ENCODE results near the gene EID2B.

GRCh38 chr19:39497996-39498797, 34.5 kb downstream of the EID2B start:
- TF ChIP-seq GABPA (IDR thresholded peaks at IDR 0.05; ENCODE audit: low read depth) (no peak), CTCF (IDR thresholded peaks at IDR 0.05; ENCODE audit: insufficient read depth, low read length) (no peak), REST (IDR thresholded peaks at IDR 0.05; ENCODE audit: insufficient replicate concordance, low read depth) (no peak), POLR2AphosphoS5 (IDR thresholded peaks at IDR 0.05; ENCODE audit: low read depth) (no peak), SPI1 (IDR thresholded peaks at IDR 0.05; ENCODE audit: borderline replicate concordance, low read depth) (no peak)

Measured in HL-60 (cell line).